SK-N-SH (cell line): ENCODE data around the gene NRIP3. TPM values are rescaled to one million over a fixed set of nuclear protein-coding genes. Genes with fewer than 3 reads are reported as not detected.

Experiments
- CTCF ChIA-PET: fragments of 300-600, 350-600 bp; formaldehyde crosslinking; extraction: SDS; loops from one replicate; lab custom pipeline; 2021; lab: Yijun Ruan, JAX
- POLR2A ChIA-PET: fragments of 350-600 bp; sonication (Branson Sonifier 250); formaldehyde crosslinking; extraction: SDS; loops from one replicate; lab custom pipeline; 2020; ENCODE audit warnings: antibody characterized with exemption, inconsistent platforms; lab: Yijun Ruan, JAX
- DNase-seq: peaks from one replicate; pipeline ENCODE4 v3.0.0; 2012
- H2AFZ ChIP-seq: fragments of 200-600 bp; sonication (generic); 2 replicates; pipeline ENCODE4 v1.8.1; 2016; ENCODE audit warnings: antibody characterized with exemption, mild to moderate bottlenecking, low read depth
- H3F3A ChIP-seq: fragments of 200-600 bp; sonication (generic); replicated peaks from 2 replicates; pipeline ENCODE3; 2016; ENCODE audit warnings: antibody characterized with exemption, mild to moderate bottlenecking; ENCODE audit not compliant: insufficient read depth
- H3K27ac ChIP-seq, 2 experiments: fragments of 200-500 bp in 1 of 2; fragments of 200-600 bp in 1 of 2; sonication (Bioruptor generic) in 1 of 2; sonication (generic), shearing (Covaris generic) in 1 of 2; 2 replicates each; pipeline versions ENCODE4 v1.5.1 to v1.6.1; 2014 to 2016; ENCODE audit warnings: low read depth in 2 of 2, inconsistent platforms in 1 of 2, low read length in 1 of 2, mild to moderate bottlenecking in 1 of 2, mixed read lengths in 1 of 2
- H3K27me3 ChIP-seq: fragments of 200-600 bp; sonication (generic), shearing (Covaris generic); 2 replicates; pipeline ENCODE4 v1.6.1; 2016; ENCODE audit warnings: mixed run types; ENCODE audit not compliant: insufficient read depth
- H3K36me3 ChIP-seq, 2 experiments: fragments of 200-500 bp in 1 of 2; fragments of 200-600 bp in 1 of 2; sonication (Bioruptor generic) in 1 of 2; sonication (generic) in 1 of 2; replicated peaks in 1 of 2; 2 replicates each; pipeline versions ENCODE3 to v1.5.1; 2014 to 2016; ENCODE audit warnings: low read length in 1 of 2, mild to moderate bottlenecking in 1 of 2; ENCODE audit not compliant: insufficient read depth in 2 of 2, control insufficient read depth in 1 of 2
- H3K4me1 ChIP-seq, 2 experiments: fragments of 200-500 bp in 1 of 2; fragments of 200-600 bp in 1 of 2; sonication (Bioruptor generic) in 1 of 2; sonication (generic), shearing (Covaris generic) in 1 of 2; 2 replicates each; pipeline versions ENCODE4 v1.5.1 to v1.6.1; 2014 to 2016; ENCODE audit warnings: low read depth in 1 of 2, low read length in 1 of 2, mixed run types in 1 of 2; ENCODE audit not compliant: insufficient read depth in 2 of 2, control insufficient read depth in 1 of 2
- H3K4me2 ChIP-seq: fragments of 200-600 bp; sonication (generic), shearing (Covaris generic); 2 replicates; pipeline ENCODE4 v1.6.1; 2017; ENCODE audit warnings: mixed run types
- H3K4me3 ChIP-seq, 2 experiments: fragments of 200-500 bp in 1 of 2; fragments of 200-600 bp in 1 of 2; sonication (Bioruptor generic) in 1 of 2; sonication (generic), shearing (Covaris generic) in 1 of 2; 2 replicates each; pipeline versions ENCODE4 v1.5.1 to v1.8.1; 2014 to 2016; ENCODE audit warnings: low read depth in 2 of 2, inconsistent platforms in 1 of 2, low read length in 1 of 2, mild to moderate bottlenecking in 1 of 2, mixed read lengths in 1 of 2, moderate library complexity in 1 of 2
- H3K79me2 ChIP-seq: fragments of 200-600 bp; sonication (generic); 2 replicates; pipeline ENCODE4 v1.8.1; 2017; ENCODE audit warnings: mild to moderate bottlenecking; ENCODE audit not compliant: insufficient read depth
- H3K9ac ChIP-seq: fragments of 200-600 bp; sonication (generic); 2 replicates; pipeline ENCODE4 v1.6.1; 2017; ENCODE audit warnings: mixed run types
- H3K9me2 ChIP-seq: fragments of 200-600 bp; sonication (generic); 2 replicates; pipeline ENCODE4 v1.6.1; 2017; ENCODE audit warnings: mixed run types
- H3K9me3 ChIP-seq: fragments of 200-600 bp; sonication (generic); 2 replicates; pipeline ENCODE4 v1.6.1; 2017; ENCODE audit warnings: mixed run types, mild to moderate bottlenecking, moderate library complexity
- H4K20me1 ChIP-seq: fragments of 200-600 bp; sonication (generic); 2 replicates; pipeline ENCODE4 v1.6.1; 2017; ENCODE audit warnings: mild to moderate bottlenecking, mixed run types; ENCODE audit not compliant: insufficient read depth
- ELF1 ChIP-seq: IDR thresholded peaks from 2 replicates; pipeline ENCODE4 v1.4.0; 2012
- EP300 ChIP-seq, 2 experiments: IDR thresholded peaks; 2 replicates each; pipeline versions ENCODE4 v1.4.0 to v1.6.1; 2012; ENCODE audit warnings: borderline replicate concordance in 1 of 2, low read depth in 1 of 2, low read length in 1 of 2
- EZH2phosphoT487 ChIP-seq: fragments of 200-600 bp; sonication (generic); IDR thresholded peaks from 2 replicates; pipeline ENCODE4 v1.6.1; 2017; ENCODE audit warnings: low read depth, mixed run types, mild to moderate bottlenecking, antibody characterized with exemption, moderate library complexity, borderline replicate concordance
- FOXJ3 ChIP-seq: sonication (generic); formaldehyde crosslinking; IDR thresholded peaks from 2 replicates; pipeline ENCODE4 v1.5.1; 2020; ENCODE audit warnings: mild to moderate bottlenecking, missing genetic modification reagents
- FOXM1 ChIP-seq: IDR thresholded peaks from 2 replicates; pipeline ENCODE4 v1.4.0; 2012; ENCODE audit warnings: low read depth, mild to moderate bottlenecking
- JUND ChIP-seq: IDR thresholded peaks from 2 replicates; pipeline ENCODE4 v1.4.0; 2012
- MXI1 ChIP-seq: IDR thresholded peaks from 2 replicates; pipeline ENCODE4 v1.6.1; 2012; ENCODE audit warnings: mild to moderate bottlenecking, low read depth, low read length, improper control_type of control experiment
- NFIC ChIP-seq: IDR thresholded peaks from 2 replicates; pipeline ENCODE4 v1.4.0; 2012; ENCODE audit warnings: borderline replicate concordance
- RAD21 ChIP-seq: IDR thresholded peaks from 2 replicates; pipeline ENCODE4 v1.6.1; 2012; ENCODE audit warnings: mild to moderate bottlenecking, low read length
- RCOR1 ChIP-seq: fragments of 150-350 bp; IDR thresholded peaks from 2 replicates; pipeline ENCODE4 v1.6.1; 2017; ENCODE audit warnings: antibody characterized with exemption, low read length
- RFX5 ChIP-seq: IDR thresholded peaks from 2 replicates; pipeline ENCODE4 v1.6.1; 2012; ENCODE audit warnings: mild to moderate bottlenecking, improper control_type of control experiment, low read length
- RXRA ChIP-seq: IDR thresholded peaks from 2 replicates; pipeline ENCODE4 v1.4.0; 2012; ENCODE audit warnings: low read depth, mild to moderate bottlenecking, borderline replicate concordance
- SMC3 ChIP-seq: IDR thresholded peaks from 2 replicates; pipeline ENCODE4 v1.6.1; 2012; ENCODE audit warnings: low read depth, low read length, improper control_type of control experiment
- TAF1 ChIP-seq: IDR thresholded peaks from 2 replicates; pipeline ENCODE4 v1.6.1; 2012; ENCODE audit warnings: low read depth, mild to moderate bottlenecking, low read length, moderate library complexity, borderline replicate concordance
- TCF12 ChIP-seq: IDR thresholded peaks from 2 replicates; pipeline ENCODE4 v1.4.0; 2012
- TEAD4 ChIP-seq: IDR thresholded peaks from 2 replicates; pipeline ENCODE4 v1.4.0; 2012; ENCODE audit warnings: mild to moderate bottlenecking, borderline replicate concordance; ENCODE audit not compliant: insufficient read depth
- YY1 ChIP-seq: IDR thresholded peaks from 2 replicates; pipeline ENCODE4 v1.4.0; 2012; ENCODE audit warnings: low read depth, mild to moderate bottlenecking
- WGBS: methylation state at CpG from one replicate; pipeline ENCODE4 v1.1.6; 2017; ENCODE audit warnings: low lambda C conversion rate; 5-methylcytosine and 5-hydroxymethylcytosine counted together
- polyA plus RNA-seq, 3 experiments: library from polyadenylated mRNA; depleted of rRNA; stranded (reverse); fragments of >200 nt; gene quantifications; 2 replicates each; pipeline ENCODE4 v1.2.3, GENCODE V29; 2012
- TF ChIP-seq, protein P1 (sequence below): IDR thresholded peaks from 2 replicates; pipeline ENCODE4 v1.4.0; 2012; ENCODE audit warnings: low read depth, borderline replicate concordance
- TF ChIP-seq, protein P2 (sequence below): IDR thresholded peaks from 2 replicates; pipeline ENCODE4; 2012

Gene NRIP3
- polyA plus RNA-seq, 1 of the 3 experiments (the other 2 are of a cell fraction): 2.1 TPM

DNA sequence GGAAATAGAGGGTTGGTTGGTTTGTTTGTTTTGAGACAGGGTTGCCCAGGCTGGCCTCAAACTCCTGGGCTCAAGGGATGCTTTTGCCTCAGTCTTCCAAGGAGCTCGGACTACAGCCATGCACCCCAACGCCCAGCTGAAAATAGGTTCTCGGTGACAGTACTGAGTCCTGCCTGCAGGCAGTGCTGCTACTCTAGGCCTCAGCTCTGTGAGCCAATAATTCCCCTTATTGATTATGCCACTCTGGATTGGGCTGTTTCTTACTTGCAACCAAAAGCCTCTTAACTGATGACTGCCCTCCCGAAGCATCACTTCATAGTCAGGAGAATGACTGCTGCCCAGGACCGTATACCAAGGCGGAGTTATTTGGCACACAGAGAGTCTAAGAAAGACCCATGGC is 69.9 kb downstream of the NRIP3 start:
- ChIA-PET POLR2A (no interaction called here), CTCF (interaction anchor here (0.6 to 1.5 kb wide), 3 partner anchors 8 to 462 kb away, joined by 3 to 4 read pairs (median 3); no protein-coding TSS in a partner anchor)
- Histone ChIP-seq H3K4me2 (no peak overlapping the region), H3K79me2 (no peaks in the 10 kb centered on the region; the same call in 1 of the 2 replicates), H2AFZ (no peak overlapping the region), H3K27me3 (no peaks in the 10 kb centered on the region), H3F3A (peaks cover 5% of the 10 kb centered on the region), H3K27ac (no peak overlapping the region), H3K36me3 (no peaks in the 10 kb centered on the region), H3K9me3 (no peaks in the 10 kb centered on the region), H3K9ac (no peak overlapping the region), H3K9me2 (no peaks in the 10 kb centered on the region), H3K4me1 (0 out of 4 replicates have a peak, but pooled peaks cover 0 to 4% of the 10 kb centered on the region in 2 experiments), H4K20me1 (no peaks in the 10 kb centered on the region), H3K4me3 (no peak overlapping the region)
- no peak for DNase-seq
- 91% methylated on average over 6 of the region's 6 CpGs for WGBS
- TF ChIP-seq, protein P1, sequence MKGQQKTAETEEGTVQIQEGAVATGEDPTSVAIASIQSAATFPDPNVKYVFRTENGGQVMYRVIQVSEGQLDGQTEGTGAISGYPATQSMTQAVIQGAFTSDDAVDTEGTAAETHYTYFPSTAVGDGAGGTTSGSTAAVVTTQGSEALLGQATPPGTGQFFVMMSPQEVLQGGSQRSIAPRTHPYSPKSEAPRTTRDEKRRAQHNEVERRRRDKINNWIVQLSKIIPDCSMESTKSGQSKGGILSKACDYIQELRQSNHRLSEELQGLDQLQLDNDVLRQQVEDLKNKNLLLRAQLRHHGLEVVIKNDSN: no peak
- TF ChIP-seq NFIC (no peak), RCOR1 (no peak), RAD21 (no peak), FOXM1 (no peak), MXI1 (no peak), RFX5 (no peak), FOXJ3 (CRISPR knock-in tag) (no peak), RXRA (no peak), SMC3 (no peak), JUND (no peak)
- TF ChIP-seq, protein P2, sequence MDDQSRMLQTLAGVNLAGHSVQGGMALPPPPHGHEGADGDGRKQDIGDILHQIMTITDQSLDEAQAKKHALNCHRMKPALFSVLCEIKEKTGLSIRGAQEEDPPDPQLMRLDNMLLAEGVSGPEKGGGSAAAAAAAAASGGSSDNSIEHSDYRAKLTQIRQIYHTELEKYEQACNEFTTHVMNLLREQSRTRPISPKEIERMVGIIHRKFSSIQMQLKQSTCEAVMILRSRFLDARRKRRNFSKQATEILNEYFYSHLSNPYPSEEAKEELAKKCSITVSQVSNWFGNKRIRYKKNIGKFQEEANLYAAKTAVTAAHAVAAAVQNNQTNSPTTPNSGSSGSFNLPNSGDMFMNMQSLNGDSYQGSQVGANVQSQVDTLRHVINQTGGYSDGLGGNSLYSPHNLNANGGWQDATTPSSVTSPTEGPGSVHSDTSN: no peak

DNA sequence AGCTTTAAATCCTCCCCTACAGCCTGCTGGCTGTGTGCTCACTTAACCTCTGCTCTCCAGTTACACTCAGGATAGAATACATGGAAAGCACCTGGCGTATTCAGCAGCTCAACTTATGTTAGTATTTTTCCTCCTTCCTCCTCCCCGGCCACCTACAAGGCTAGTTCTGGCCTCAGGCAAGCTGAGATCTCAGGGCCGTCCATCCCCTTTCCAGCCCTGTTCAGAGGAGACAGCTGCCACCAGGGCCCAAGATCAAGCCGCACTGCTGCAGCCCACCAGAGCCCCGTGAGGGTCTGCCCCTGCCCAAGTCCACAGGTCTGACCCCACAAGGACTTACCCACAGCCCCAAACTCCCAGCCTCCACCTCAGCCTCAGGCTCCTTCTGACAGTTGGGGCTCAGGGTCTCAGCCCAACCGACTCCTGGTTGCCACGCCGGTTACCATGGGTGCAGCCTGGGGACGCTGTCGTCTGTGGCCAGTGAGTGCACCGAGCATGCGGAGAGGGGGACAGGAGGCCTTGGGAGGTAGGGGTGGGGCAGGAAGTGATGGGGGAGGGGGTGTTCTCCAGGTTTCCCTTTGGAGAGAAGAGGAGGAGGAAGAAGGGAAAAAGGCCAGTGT is 71.1 kb downstream of the NRIP3 start, which contains the start of gene C11orf16:
TSS of gene C11orf16 (minus strand) at position 384 of the 617 bp plus-strand sequence. CDS start 639 bp downstream, outside the sequence.
- CTCF ChIA-PET: interaction anchor here (0.9 to 1.6 kb wide), 2 partner anchors 19 to 27 kb away, joined by 4 read pairs; no protein-coding TSS in a partner anchor

More for the DNA sequence above, 71.1 kb downstream of the NRIP3 start, which contains the start of gene C11orf16:
- peaks cover 5% of the 10 kb centered on the region for H3F3A ChIP-seq
- H3K4me3 ChIP-seq: no peak within 1 kb of the TSS
- 0 out of 4 replicates have a peak, but pooled peaks cover 0 to 4% of the 10 kb centered on the region in 2 experiments for H3K4me1 ChIP-seq
- no peaks in the 10 kb centered on the region for H3K9me2 ChIP-seq
- no peaks in the 10 kb centered on the region for H3K79me2 ChIP-seq
- TF ChIP-seq MXI1: no peak
- no peak for TF ChIP-seq TEAD4
- TF ChIP-seq, protein P2: no peak
- no peak for TF ChIP-seq FOXM1
- no peak for TF ChIP-seq SMC3
- no peak for TF ChIP-seq TAF1
- TF ChIP-seq EZH2phosphoT487: no peak
- TF ChIP-seq ELF1: no peak
- TF ChIP-seq YY1: no peak
- TF ChIP-seq RXRA: no peak
- TF ChIP-seq RCOR1: no peak
- TF ChIP-seq TCF12: no peak
- no peak for TF ChIP-seq EP300 (IDR thresholded peaks at IDR 0.05; ENCODE audit: borderline replicate concordance in 1 of 2, low read depth in 1 of 2, low read length in 1 of 2)
- POLR2A ChIA-PET: no interaction called here
- H4K20me1 ChIP-seq: no peaks in the 10 kb centered on the region
- H3K9ac ChIP-seq: no peak within 1 kb of the TSS
- H3K27me3 ChIP-seq: no peaks in the 10 kb centered on the region
- DNase-seq: no peak
- no peak within 1 kb of the TSS for H3K27ac ChIP-seq
- no peak within 1 kb of the TSS for H3K4me2 ChIP-seq
- WGBS: 96% methylated on average over 11 of the region's 12 CpGs
- H3K9me3 ChIP-seq: no peaks in the 10 kb centered on the region
- no peaks in the 10 kb centered on the region for H3K36me3 ChIP-seq
- no peak within 1 kb of the TSS for H2AFZ ChIP-seq
